Stimulated activated CD4-positive, alpha-beta T cell treated with anti-CD3 and anti-CD28 coated beads, Interleukin-4, amount 100 ng/mL, for 4 hours (primary cell): ENCODE measurements around the gene NCKAP5.

Experiments
- DNase-seq, 2 experiments: peaks; one replicate each; pipeline ENCODE4 v3.0.0-alpha.2; 2020

NCKAP5 gene

GRCh38 chr2:132645722-132646539 is 922.3 kb downstream of the NCKAP5 start:
- DNase-seq: no peak

DNA sequence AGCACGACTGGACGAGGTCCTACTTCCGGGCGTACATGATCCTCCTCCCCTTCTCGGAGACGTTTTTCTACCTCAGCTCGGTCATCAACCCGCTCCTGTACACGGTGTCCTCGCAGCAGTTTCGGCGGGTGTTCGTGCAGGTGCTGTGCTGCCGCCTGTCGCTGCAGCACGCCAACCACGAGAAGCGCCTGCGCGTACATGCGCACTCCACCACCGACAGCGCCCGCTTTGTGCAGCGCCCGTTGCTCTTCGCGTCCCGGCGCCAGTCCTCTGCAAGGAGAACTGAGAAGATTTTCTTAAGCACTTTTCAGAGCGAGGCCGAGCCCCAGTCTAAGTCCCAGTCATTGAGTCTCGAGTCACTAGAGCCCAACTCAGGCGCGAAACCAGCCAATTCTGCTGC is 923.1 kb downstream of the NCKAP5 start:
- DNase-seq: no peak

GRCh38 chr2:132642415-132642814 is 925.8 kb downstream of the NCKAP5 start:
- DNase-seq: no peak

DNA sequence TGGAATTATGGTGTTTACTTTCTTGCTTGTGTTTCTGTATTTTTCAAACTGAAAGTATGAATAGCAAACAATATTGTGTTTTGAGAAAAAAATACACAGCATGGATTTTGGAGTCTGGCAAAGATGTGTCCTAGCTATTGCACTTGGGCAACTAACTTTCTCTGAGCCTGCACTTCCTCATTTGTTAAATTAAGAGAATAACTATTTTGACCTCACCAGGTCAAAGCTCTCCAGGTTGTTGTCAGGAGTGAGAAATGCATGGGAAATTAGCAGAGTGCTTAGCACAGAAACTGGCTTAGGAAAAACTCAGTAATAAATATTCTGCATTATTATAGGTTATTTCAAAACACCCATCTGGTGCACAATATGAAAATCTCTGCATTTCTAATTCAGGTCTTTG is 926.4 kb downstream of the NCKAP5 start:
- no peak for DNase-seq

DNA sequence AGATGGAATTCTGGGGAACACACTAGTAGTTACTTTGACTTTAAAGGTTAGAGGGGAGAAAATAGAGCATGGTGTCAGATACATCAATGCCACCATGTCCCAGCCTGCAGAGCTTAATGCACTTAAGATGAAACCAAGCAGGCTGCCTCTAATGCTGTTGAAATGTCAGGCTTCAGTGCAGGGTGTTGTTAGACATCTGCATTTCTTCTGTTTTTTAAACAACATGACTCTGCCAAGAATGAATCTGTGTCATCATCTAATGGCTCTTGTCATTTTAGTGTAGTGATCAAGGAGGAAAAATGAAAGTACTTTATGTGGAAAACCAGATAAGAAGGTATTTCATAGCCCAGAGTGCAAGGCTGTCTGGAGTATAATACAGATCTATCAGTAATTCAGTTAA is 928.1 kb downstream of the NCKAP5 start:
- no peak for DNase-seq

DNA sequence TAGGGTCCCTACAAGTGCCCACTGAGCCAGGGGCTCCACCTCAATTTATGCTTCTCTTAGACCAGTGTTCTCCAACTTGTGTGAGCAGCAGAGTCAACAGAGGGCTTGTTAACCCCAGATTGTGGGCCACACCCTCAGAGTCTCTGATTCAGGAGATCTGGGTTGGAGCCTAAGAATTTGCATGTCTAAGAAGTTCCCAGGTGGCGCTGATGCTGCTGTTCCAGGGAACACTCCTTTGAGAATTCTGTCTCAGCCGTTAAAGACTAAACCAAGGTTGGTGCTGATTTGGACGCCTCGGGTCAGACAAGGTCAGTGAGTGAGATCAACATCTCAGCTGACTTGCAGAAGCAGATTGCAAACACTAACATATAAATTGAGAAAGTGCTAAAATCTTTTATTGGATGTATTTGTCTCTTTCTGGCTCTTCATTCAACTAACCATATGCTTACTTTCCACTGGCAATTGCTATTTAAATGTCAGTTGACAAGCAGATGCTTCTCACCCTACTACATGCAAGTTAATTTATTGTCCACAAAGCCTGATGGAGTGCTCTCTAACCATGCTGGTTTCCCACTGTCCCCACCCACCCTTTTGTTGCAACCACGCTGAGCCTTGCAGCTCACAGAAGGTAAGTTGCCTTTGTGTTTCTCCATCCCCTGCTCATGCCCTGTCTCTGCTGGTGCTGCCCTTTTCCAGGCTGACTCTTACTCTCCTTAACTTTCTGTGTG is 929.8 kb downstream of the NCKAP5 start:
- DNase-seq: no peak

- DNase-seq: no peak
Observed at GRCh38 chr2:132636346-132636745, 931.9 kb downstream of the NCKAP5 start.

GRCh38 chr2:132633635-132634034 is 934.6 kb downstream of the NCKAP5 start:
- no peak for DNase-seq

- DNase-seq: no peak
Observed at GRCh38 chr2:132632000-132632649, 936.1 kb downstream of the NCKAP5 start.

- DNase-seq: no peak
Observed at GRCh38 chr2:132627536-132627935, 940.7 kb downstream of the NCKAP5 start.

DNA sequence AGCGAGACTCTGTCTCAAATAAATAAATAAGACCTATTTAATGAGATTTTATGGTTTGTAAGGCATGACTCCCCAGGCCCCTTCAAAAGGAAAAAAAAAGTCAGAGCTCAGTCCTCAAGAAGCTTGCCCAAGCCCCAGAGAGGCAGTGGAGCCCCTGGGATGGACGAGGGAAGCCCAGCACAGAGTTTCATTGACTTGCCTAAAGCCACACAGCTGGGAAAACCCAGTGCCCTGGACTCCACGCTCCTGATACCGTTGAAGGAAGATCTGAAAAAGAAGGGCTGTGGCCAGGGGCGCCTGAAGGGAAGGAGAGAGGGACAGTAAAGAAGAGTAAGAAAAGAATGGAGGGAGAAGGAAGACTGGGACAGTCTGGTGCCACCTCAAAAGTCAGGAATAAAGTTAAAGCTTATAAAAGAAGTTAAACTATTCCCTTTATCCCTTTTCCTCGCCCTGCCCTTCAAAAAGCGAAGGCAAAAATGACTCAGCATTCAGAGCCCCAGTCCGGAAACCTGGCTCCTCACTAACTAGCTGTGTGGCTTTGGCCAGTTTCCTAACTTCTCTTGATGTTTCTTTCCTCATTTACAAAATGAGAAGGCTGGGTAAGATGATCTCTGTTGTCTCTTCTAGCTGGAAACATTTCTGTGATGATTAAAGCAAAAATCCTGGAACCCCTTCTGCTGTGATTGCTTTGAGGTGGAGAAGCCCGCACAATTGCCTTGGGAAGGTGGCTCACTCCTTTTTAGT is 945.0 kb downstream of the NCKAP5 start:
- DNase-seq: no peak
